HepG2 (cell line): ENCODE data around the gene ZNF530. TPM values are rescaled to one million over a fixed set of nuclear protein-coding genes. Genes with fewer than 3 reads are reported as not detected.

ENCODE experiments used
- CTCF ChIP-seq: sonication (generic); formaldehyde crosslinking; IDR thresholded peaks from 2 replicates; pipeline ENCODE4 v1.5.0; 2020; ENCODE audit warnings: mild to moderate bottlenecking, missing genetic modification reagents, moderate library complexity
- E2F5 ChIP-seq: sonication (generic); formaldehyde crosslinking; conservative IDR thresholded peaks from 2 replicates; pipeline ENCODE4 v1.4.0; 2020; ENCODE audit warnings: missing genetic modification reagents
- GFI1 ChIP-seq: sonication (generic); formaldehyde crosslinking; IDR thresholded peaks from 2 replicates; pipeline ENCODE4 v1.5.0; 2020; ENCODE audit warnings: missing genetic modification reagents, mild to moderate bottlenecking, borderline replicate concordance
- GPBP1L1 ChIP-seq: sonication (generic); formaldehyde crosslinking; IDR thresholded peaks from 2 replicates; pipeline ENCODE4 v1.5.0; 2020; ENCODE audit warnings: mild to moderate bottlenecking, missing genetic modification reagents
- ISL2 ChIP-seq: sonication (generic); formaldehyde crosslinking; IDR thresholded peaks from 2 replicates; pipeline ENCODE4 v1.5.0; 2020; ENCODE audit warnings: missing genetic modification reagents
- KLF12 ChIP-seq: sonication (generic); formaldehyde crosslinking; IDR thresholded peaks from 2 replicates; pipeline ENCODE4 v1.4.0; 2020; ENCODE audit warnings: missing genetic modification reagents, borderline replicate concordance
- KLF6 ChIP-seq: IDR thresholded peaks from 2 replicates; pipeline ENCODE4 v1.8.0; 2016; ENCODE audit warnings: missing biosample characterization, missing genetic modification reagents
- KLF9 ChIP-seq: IDR thresholded peaks from 2 replicates; pipeline ENCODE4 v1.6.1; 2016; ENCODE audit warnings: low read depth
- MED1 ChIP-seq: sonication (generic); formaldehyde crosslinking; IDR thresholded peaks from 2 replicates; pipeline ENCODE4 v1.4.0; 2020; ENCODE audit warnings: missing genetic modification reagents
- NBN ChIP-seq: fragments of 450-650 bp; conservative IDR thresholded peaks from 2 replicates; pipeline ENCODE4 v1.6.1; 2017
- NCOA1 ChIP-seq: sonication (generic); formaldehyde crosslinking; IDR thresholded peaks from 2 replicates; pipeline ENCODE4 v1.9.0; 2021; ENCODE audit warnings: missing genetic modification reagents
- NR2F1 ChIP-seq, 2 experiments: fragments of 450-650 bp in 1 of 2; formaldehyde crosslinking in 1 of 2; IDR thresholded peaks; 2 replicates each; pipeline versions ENCODE4 v1.5.0 to v1.6.1; 2016 to 2020; ENCODE audit warnings: mild to moderate bottlenecking in 1 of 2, missing compliant biosample characterization in 1 of 2, missing genetic modification reagents in 1 of 2, moderate library complexity in 1 of 2
- PTBP1 ChIP-seq: fragments of 200-400 bp; formaldehyde crosslinking; IDR thresholded peaks from 2 replicates; pipeline ENCODE4 v1.6.1; 2018; ENCODE audit warnings: low read length, low read depth; ENCODE audit not compliant: poor library complexity, severe bottlenecking
- ZBTB10 ChIP-seq: sonication (generic); formaldehyde crosslinking; IDR thresholded peaks from 2 replicates; pipeline ENCODE4 v1.4.0; 2020; ENCODE audit warnings: missing genetic modification reagents, borderline replicate concordance
- ZBTB33 ChIP-seq: sonication (generic); formaldehyde crosslinking; IDR thresholded peaks from 2 replicates; pipeline ENCODE4 v1.4.0; 2020; ENCODE audit warnings: missing genetic modification reagents
- ZBTB43 ChIP-seq: sonication (generic); formaldehyde crosslinking; conservative IDR thresholded peaks from 2 replicates; pipeline ENCODE4 v1.4.0; 2020; ENCODE audit warnings: missing genetic modification reagents
- ZBTB7A ChIP-seq: sonication (generic); formaldehyde crosslinking; IDR thresholded peaks from 2 replicates; pipeline ENCODE4 v1.8.0; 2022; ENCODE audit warnings: mild to moderate bottlenecking, missing genetic modification reagents
- ZNF180 ChIP-seq: sonication (generic); formaldehyde crosslinking; IDR thresholded peaks from 2 replicates; pipeline ENCODE4 v1.4.0; 2020; ENCODE audit warnings: low read depth, missing genetic modification reagents, borderline replicate concordance
- ZNF30 ChIP-seq: sonication (generic); formaldehyde crosslinking; IDR thresholded peaks from 2 replicates; pipeline ENCODE4 v1.5.0; 2020; ENCODE audit warnings: mild to moderate bottlenecking, missing genetic modification reagents
- ZNF607 ChIP-seq: sonication (generic); formaldehyde crosslinking; IDR thresholded peaks from 2 replicates; pipeline ENCODE4 v1.5.1; 2020; ENCODE audit warnings: missing genetic modification reagents, mild to moderate bottlenecking, borderline replicate concordance
- polyA plus RNA-seq, 8 experiments: library from polyadenylated mRNA; depleted of rRNA in 3 of 8; stranded (reverse) in 7 of 8; unstranded in 1 of 8; fragments of >200 nt; fragmentation: Illumina TruSeq in 4 of 8; extraction: Trizol in 4 of 8; gene quantifications; 2 replicates each; pipeline versions ENCODE4 v1.2.1 to v1.2.3, GENCODE V29; 2011 to 2016; ENCODE audit warnings: low read depth in 4 of 8, missing spikeins in 1 of 8, mixed read lengths in 1 of 8; ENCODE audit not compliant: insufficient read depth in 1 of 8
- total RNA-seq, 5 experiments: library from RNA; depleted of rRNA; stranded (reverse); fragments of >200 nt; fragmentation: Illumina TruSeq; extraction: Trizol; gene quantifications; 2 replicates each; pipeline ENCODE4 v1.2.3, GENCODE V29; 2016; ENCODE audit warnings: low read depth in 1 of 5

ZNF530 gene
- total and polyA plus RNA-seq, 2 of the 13 experiments (the other 11 are each of a cell fraction or from before 2014, with no cell fraction given), result 1.1 to 7.8 TPM

- no peak for TF ChIP-seq ZNF30 (CRISPR knock-in tag)
- no peak for TF ChIP-seq ZBTB43 (CRISPR knock-in tag)
- TF ChIP-seq GFI1 (CRISPR knock-in tag), result 0 out of 2 replicates have a peak, but pooled peaks have one; percentile 15
- TF ChIP-seq NR2F1 (CRISPR knock-in tag; IDR thresholded peaks at IDR 0.05), result no peak
- no peak for TF ChIP-seq ZBTB10
- no peak for TF ChIP-seq KLF6
- TF ChIP-seq NBN, result no peak
- no peak for TF ChIP-seq ZBTB7A
- TF ChIP-seq ISL2, result no peak
- TF ChIP-seq KLF9 (CRISPR knock-in tag), result 0 out of 2 replicates have a peak, but pooled peaks have one; percentile 65
- peak; percentile 26; the same call in 1 of the 2 replicates for TF ChIP-seq MED1
- no peak for TF ChIP-seq ZBTB33 (CRISPR knock-in tag)
- no peak for TF ChIP-seq E2F5 (CRISPR knock-in tag)
- TF ChIP-seq ZNF180, result no peak
- TF ChIP-seq CTCF (CRISPR knock-in tag), result no peak
- no peak for TF ChIP-seq ZNF607 (CRISPR knock-in tag)
- TF ChIP-seq NCOA1, result no peak
- no peak for TF ChIP-seq GPBP1L1 (CRISPR knock-in tag)
- TF ChIP-seq PTBP1, result no peak
- peak; percentile 94; the same call in 1 of the 2 replicates for TF ChIP-seq KLF12 (CRISPR knock-in tag)
Measured at GRCh38 chr19:57559404-57560025, 40.2 kb upstream of the ZNF530 start, which contains the start of gene ZNF550 (continued).
